ENCODE results near the gene SDCCAG8.

The SDCCAG8 gene

GRCh38 chr1:243483071-243483771, 227.4 kb downstream of the SDCCAG8 start:
- Mint-ChIP-seq H3K9me3 (peaks cover 3 to 7% of the 10 kb centered on the region in 2 donors), H3K36me3 (ENCODE audit: insufficient read depth) (peaks cover 18% of the 10 kb centered on the region), H3K27me3 (peaks cover 0 to 9% of the 10 kb centered on the region in 2 donors), H3K4me3 (peak overlapping the region; percentile 75 to 80), H3K27ac (peak overlapping the region; percentile 82 to 87), H3K4me1 (ENCODE audit: low read depth in 2 of 2) (peaks cover 11 to 22% of the 10 kb centered on the region in 2 donors)
- no peak for DNase-seq
- peak; percentile 52 for ATAC-seq (replicated peaks)

GRCh38 chr1:243483952-243484351, 228.1 kb downstream of the SDCCAG8 start:
- ATAC-seq (replicated peaks) (no peak), DNase-seq (no peak)
- Mint-ChIP-seq H3K36me3 (ENCODE audit: insufficient read depth) (peaks cover 18% of the 10 kb centered on the region), H3K9me3 (peaks cover 3 to 7% of the 10 kb centered on the region in 2 donors), H3K4me3 (peak overlapping the region; percentile 75 to 80), H3K4me1 (ENCODE audit: low read depth in 2 of 2) (peaks cover 11 to 22% of the 10 kb centered on the region in 2 donors), H3K27ac (peak overlapping the region; percentile 82 to 87), H3K27me3 (peaks cover 0 to 9% of the 10 kb centered on the region in 2 donors)

GRCh38 chr1:243487036-243487648, 231.3 kb downstream of the SDCCAG8 start:
- ATAC-seq (replicated peaks) (no peak), DNase-seq (no peak)
- H3K27ac Mint-ChIP-seq: peak overlapping the region; percentile 46 to 54
- H3K4me3 Mint-ChIP-seq: no peak overlapping the region
- H3K9me3 Mint-ChIP-seq: no peaks in the 10 kb centered on the region
- peaks cover 0 to 7% of the 10 kb centered on the region in 2 donors for H3K27me3 Mint-ChIP-seq
- H3K4me1 Mint-ChIP-seq (ENCODE audit: low read depth in 2 of 2): peaks cover 8 to 10% of the 10 kb centered on the region in 2 donors
- peaks cover 19% of the 10 kb centered on the region for H3K36me3 Mint-ChIP-seq (ENCODE audit: insufficient read depth)

GRCh38 chr1:243487649-243488227, 231.9 kb downstream of the SDCCAG8 start:
- Mint-ChIP-seq H3K9me3 (no peaks in the 10 kb centered on the region), H3K4me1 (ENCODE audit: low read depth in 2 of 2) (peaks cover 2 to 5% of the 10 kb centered on the region in 2 donors), H3K4me3 (no peak overlapping the region), H3K36me3 (ENCODE audit: insufficient read depth) (peaks cover 21% of the 10 kb centered on the region), H3K27me3 (peaks cover 0 to under 1% of the 10 kb centered on the region in 2 donors), H3K27ac (peak overlapping the region in 1 of 2 donors; percentile 33)
- ATAC-seq (replicated peaks) (no peak), DNase-seq (no peak)

GRCh38 chr1:243488459-243489157, 232.8 kb downstream of the SDCCAG8 start:
- H3K36me3 Mint-ChIP-seq (ENCODE audit: insufficient read depth): peaks cover 22% of the 10 kb centered on the region
- no peaks in the 10 kb centered on the region for H3K27me3 Mint-ChIP-seq
- peak overlapping the region in 1 of 2 donors; percentile 62 for H3K27ac Mint-ChIP-seq
- no peaks in the 10 kb centered on the region for H3K9me3 Mint-ChIP-seq
- peaks cover 0 to 4% of the 10 kb centered on the region in 2 donors for H3K4me1 Mint-ChIP-seq (ENCODE audit: low read depth in 2 of 2)
- no peak overlapping the region for H3K4me3 Mint-ChIP-seq
- no peak for DNase-seq
- no peak for ATAC-seq (replicated peaks)

- H3K36me3 Mint-ChIP-seq (ENCODE audit: insufficient read depth): peaks cover 19% of the 10 kb centered on the region
- peak overlapping the region in 1 of 2 donors; percentile 23 for H3K4me3 Mint-ChIP-seq
- ATAC-seq (replicated peaks) (no peak), DNase-seq (no peak)
- H3K27me3 Mint-ChIP-seq: no peaks in the 10 kb centered on the region
- peak overlapping the region in 1 of 2 donors; percentile 62 for H3K27ac Mint-ChIP-seq
- no peaks in the 10 kb centered on the region for H3K4me1 Mint-ChIP-seq (ENCODE audit: low read depth in 2 of 2)
- H3K9me3 Mint-ChIP-seq: no peaks in the 10 kb centered on the region
Observed at GRCh38 chr1:243489158-243489527, 233.3 kb downstream of the SDCCAG8 start.

- Mint-ChIP-seq H3K36me3 (ENCODE audit: insufficient read depth) (peaks cover 13% of the 10 kb centered on the region), H3K4me1 (ENCODE audit: low read depth in 2 of 2) (no peaks in the 10 kb centered on the region), H3K9me3 (no peaks in the 10 kb centered on the region), H3K27me3 (no peaks in the 10 kb centered on the region), H3K4me3 (no peak overlapping the region), H3K27ac (peak overlapping the region in 1 of 2 donors; percentile 35)
- DNase-seq (no peak), ATAC-seq (replicated peaks) (no peak)
Observed at GRCh38 chr1:243489681-243490546, 234.1 kb downstream of the SDCCAG8 start.

- Mint-ChIP-seq H3K27ac (peak overlapping the region; percentile 16 to 35), H3K27me3 (no peaks in the 10 kb centered on the region), H3K4me1 (ENCODE audit: low read depth in 2 of 2) (peaks cover 0 to 3% of the 10 kb centered on the region in 2 donors), H3K9me3 (no peaks in the 10 kb centered on the region), H3K36me3 (ENCODE audit: insufficient read depth) (peaks cover 11% of the 10 kb centered on the region), H3K4me3 (no peak overlapping the region)
- DNase-seq (no peak), ATAC-seq (replicated peaks) (no peak)
Observed at GRCh38 chr1:243490748-243491686, 235.2 kb downstream of the SDCCAG8 start.

GRCh38 chr1:243493156-243494129, 237.6 kb downstream of the SDCCAG8 start:
- DNase-seq (no peak), ATAC-seq (replicated peaks) (no peak)
- H3K9me3 Mint-ChIP-seq: no peaks in the 10 kb centered on the region
- H3K4me3 Mint-ChIP-seq: no peak overlapping the region
- H3K27me3 Mint-ChIP-seq: no peaks in the 10 kb centered on the region
- peaks cover 5 to 6% of the 10 kb centered on the region in 2 donors for H3K4me1 Mint-ChIP-seq (ENCODE audit: low read depth in 2 of 2)
- H3K36me3 Mint-ChIP-seq (ENCODE audit: insufficient read depth): peaks cover 16% of the 10 kb centered on the region
- peak overlapping the region; percentile 66 to 89 for H3K27ac Mint-ChIP-seq

GRCh38 chr1:243494741-243495431, 239.0 kb downstream of the SDCCAG8 start:
- ATAC-seq (replicated peaks) (no peak), DNase-seq (no peak)
- no peak overlapping the region for H3K4me3 Mint-ChIP-seq
- no peaks in the 10 kb centered on the region for H3K27me3 Mint-ChIP-seq
- no peak overlapping the region for H3K27ac Mint-ChIP-seq
- H3K4me1 Mint-ChIP-seq (ENCODE audit: low read depth in 2 of 2): peaks cover 5 to 6% of the 10 kb centered on the region in 2 donors
- H3K9me3 Mint-ChIP-seq: no peaks in the 10 kb centered on the region
- H3K36me3 Mint-ChIP-seq (ENCODE audit: insufficient read depth): peaks cover 20% of the 10 kb centered on the region

Data from effector memory CD8-positive, alpha-beta T cell (primary cell).